GM21526 (cell line): ENCODE measurements around the gene AUTS2.

Experiments used
- ATAC-seq: cut with Tn5 transposase; IDR thresholded peaks from one replicate; pipeline ENCODE4 v1.9.1; 2021; ENCODE audit warnings: moderate library complexity; ENCODE audit not compliant: unreplicated experiment, low FRiP score

Gene AUTS2

GRCh38 chr7:70619659-70620058, 1021.4 kb downstream of the AUTS2 start:
- no peak for ATAC-seq

- ATAC-seq: no peak
Measured at GRCh38 chr7:70620333-70621055, 1022.2 kb downstream of the AUTS2 start.

GRCh38 chr7:70621954-70622600, 1023.8 kb downstream of the AUTS2 start:
- ATAC-seq: no peak

GRCh38 chr7:70622936-70623335, 1024.7 kb downstream of the AUTS2 start:
- no peak for ATAC-seq

GRCh38 chr7:70624500-70625103, 1026.3 kb downstream of the AUTS2 start:
- ATAC-seq: no peak

GRCh38 chr7:70627461-70627860, 1029.2 kb downstream of the AUTS2 start:
- ATAC-seq: no peak

- ATAC-seq: no peak
Measured at GRCh38 chr7:70630440-70630817, 1032.2 kb downstream of the AUTS2 start.

GRCh38 chr7:70630818-70631457, 1032.7 kb downstream of the AUTS2 start:
- ATAC-seq: no peak

- ATAC-seq: no peak
Measured at GRCh38 chr7:70631718-70632117, 1033.4 kb downstream of the AUTS2 start.

- ATAC-seq: no peak
Measured at GRCh38 chr7:70632400-70632799, 1034.1 kb downstream of the AUTS2 start.

- ATAC-seq: no peak
Measured at GRCh38 chr7:70634071-70634470, 1035.8 kb downstream of the AUTS2 start.

GRCh38 chr7:70634610-70635068, 1036.4 kb downstream of the AUTS2 start:
- ATAC-seq: no peak

GRCh38 chr7:70635633-70636032, 1037.4 kb downstream of the AUTS2 start:
- ATAC-seq: no peak

- no peak for ATAC-seq
Measured at GRCh38 chr7:70636169-70636568, 1037.9 kb downstream of the AUTS2 start.

GRCh38 chr7:70637726-70638125, 1039.5 kb downstream of the AUTS2 start:
- ATAC-seq: no peak

GRCh38 chr7:70638158-70639107, 1040.2 kb downstream of the AUTS2 start:
- no peak for ATAC-seq

GRCh38 chr7:70640266-70640833, 1042.1 kb downstream of the AUTS2 start:
- ATAC-seq: no peak

GRCh38 chr7:70641882-70642281, 1043.6 kb downstream of the AUTS2 start:
- no peak for ATAC-seq

GRCh38 chr7:70645279-70645678, 1047.0 kb downstream of the AUTS2 start:
- ATAC-seq: no peak

- no peak for ATAC-seq
Measured at GRCh38 chr7:70645876-70646351, 1047.6 kb downstream of the AUTS2 start.
